ENCODE data around the gene METRNL.

Gene METRNL

DNA sequence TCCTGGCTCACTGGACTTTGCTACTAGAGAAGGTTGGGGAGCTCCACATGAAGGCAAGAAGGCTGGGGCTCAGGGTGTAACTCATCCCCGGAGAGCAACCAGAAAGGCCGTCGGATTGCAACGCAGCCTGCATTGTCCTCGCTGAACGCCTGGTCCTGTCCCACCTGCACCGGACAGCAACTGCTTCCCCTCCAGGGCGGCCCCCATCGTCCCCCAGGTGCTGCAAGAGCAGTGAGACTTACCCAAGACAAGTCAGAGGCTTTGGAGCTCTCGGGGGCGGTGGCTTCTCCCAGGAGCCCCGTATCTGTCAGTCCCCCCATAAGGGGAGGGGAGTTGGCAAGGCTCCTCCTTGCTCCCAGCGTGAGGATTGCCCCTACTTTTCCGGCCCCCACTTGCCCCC, 18.4 kb downstream of the METRNL start:
- H3K4me3 ChIP-seq, result no peak overlapping the region
- H3K9ac ChIP-seq, result no peak overlapping the region
- peaks cover 48% of the 10 kb centered on the region for H3K4me1 ChIP-seq
- H3K9me3 ChIP-seq, result peaks cover 2% of the 10 kb centered on the region; the same call in 1 of the 2 replicates
- peaks cover 38% of the 10 kb centered on the region for H3K36me3 ChIP-seq
- H3K27me3 ChIP-seq, result peaks cover 59% of the 10 kb centered on the region
- H3K27ac ChIP-seq, result no peak overlapping the region
- no peak overlapping the region for H3K4me2 ChIP-seq
- peaks cover 84% of the 10 kb centered on the region for H4K20me1 ChIP-seq
- no peak for TF ChIP-seq Cebpa-rat (IDR thresholded peaks at IDR 0.05)

DNA sequence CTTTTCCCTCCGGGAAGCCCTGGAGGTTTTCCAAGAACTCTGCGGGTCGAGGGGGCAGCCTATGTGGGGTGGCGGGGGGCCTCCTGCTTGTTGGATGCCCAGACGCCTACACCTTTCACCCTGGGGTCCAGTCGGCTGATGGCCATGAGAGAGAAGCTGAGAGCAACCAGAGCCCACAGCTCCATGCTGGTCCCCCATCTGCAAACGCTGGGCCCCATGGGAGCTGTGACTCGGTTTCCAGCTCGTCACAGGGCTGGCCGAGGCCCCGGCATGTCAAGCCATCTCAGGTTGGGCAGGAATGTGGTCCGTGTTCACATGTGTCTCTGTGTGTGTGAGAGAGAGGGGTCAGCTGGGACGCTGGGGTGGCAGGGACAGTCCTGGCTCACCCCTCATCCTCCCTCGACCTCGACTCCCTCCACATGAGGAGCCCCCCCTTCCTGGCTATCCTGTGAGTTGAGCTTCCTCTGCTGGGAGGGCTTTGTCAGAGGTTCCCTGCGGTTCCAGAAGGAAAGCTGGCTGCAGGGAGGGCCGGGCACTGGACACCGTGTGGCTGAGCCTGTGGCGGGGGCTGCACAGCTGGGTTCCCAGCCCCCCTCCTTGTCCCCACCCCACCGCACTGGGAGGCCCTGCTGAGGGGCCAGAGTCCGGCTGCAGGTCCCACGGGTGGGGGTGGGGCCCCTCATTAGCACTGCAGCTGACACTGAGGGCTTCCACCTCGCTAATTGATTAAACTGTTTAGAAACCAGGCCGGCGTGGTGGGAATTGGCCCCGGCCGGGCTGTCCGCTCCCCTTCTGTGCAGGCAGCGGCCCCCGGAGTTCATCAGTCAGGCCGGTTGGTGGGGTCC, 19.1 kb downstream of the METRNL start:
- Histone ChIP-seq H4K20me1 (peaks cover 78% of the 10 kb centered on the region), H3K9ac (no peak overlapping the region), H3K4me1 (peaks cover 53% of the 10 kb centered on the region), H3K27ac (no peak overlapping the region), H3K36me3 (peaks cover 31% of the 10 kb centered on the region), H3K4me2 (peak overlapping the region; percentile 88), H3K27me3 (peaks cover 59% of the 10 kb centered on the region), H3K9me3 (peaks cover 6% of the 10 kb centered on the region; the same call in 1 of the 2 replicates), H3K4me3 (no peak overlapping the region)
- no peak for TF ChIP-seq Cebpa-rat (IDR thresholded peaks at IDR 0.05)

DNA sequence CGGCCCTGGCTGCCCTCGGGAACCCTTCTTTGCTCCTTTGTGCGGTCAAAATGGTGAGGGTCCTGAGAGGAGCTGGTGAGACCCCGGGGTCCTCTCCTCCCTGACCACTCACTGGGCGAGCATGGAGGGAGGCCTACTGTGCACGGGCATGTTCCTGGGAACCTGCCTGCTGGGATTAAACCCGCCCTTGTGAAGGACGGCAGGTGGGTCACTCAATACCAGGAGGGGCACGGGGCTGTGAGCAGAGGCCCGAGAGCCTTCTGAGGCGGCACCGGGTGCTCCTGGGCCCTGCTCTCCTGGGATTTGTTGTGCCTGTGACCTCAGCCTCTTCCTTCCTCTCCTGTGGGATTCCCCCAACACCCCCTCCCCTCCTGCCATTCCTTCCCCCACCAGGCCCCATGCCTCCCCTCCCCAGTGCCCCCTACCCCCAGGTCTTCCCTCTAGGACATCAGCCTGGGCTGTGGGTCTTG, 19.7 kb downstream of the METRNL start:
- peaks cover 71% of the 10 kb centered on the region for H4K20me1 ChIP-seq
- no peak overlapping the region for H3K4me3 ChIP-seq
- peaks cover 59% of the 10 kb centered on the region for H3K27me3 ChIP-seq
- H3K9ac ChIP-seq, result no peak overlapping the region
- no peak for TF ChIP-seq Cebpa-rat (IDR thresholded peaks at IDR 0.05)
- no peak overlapping the region for H3K27ac ChIP-seq
- H3K9me3 ChIP-seq, result peaks cover 6% of the 10 kb centered on the region; the same call in 1 of the 2 replicates
- peaks cover 26% of the 10 kb centered on the region for H3K36me3 ChIP-seq
- peak overlapping the region; percentile 88 for H3K4me2 ChIP-seq
- peaks cover 53% of the 10 kb centered on the region for H3K4me1 ChIP-seq

DNA sequence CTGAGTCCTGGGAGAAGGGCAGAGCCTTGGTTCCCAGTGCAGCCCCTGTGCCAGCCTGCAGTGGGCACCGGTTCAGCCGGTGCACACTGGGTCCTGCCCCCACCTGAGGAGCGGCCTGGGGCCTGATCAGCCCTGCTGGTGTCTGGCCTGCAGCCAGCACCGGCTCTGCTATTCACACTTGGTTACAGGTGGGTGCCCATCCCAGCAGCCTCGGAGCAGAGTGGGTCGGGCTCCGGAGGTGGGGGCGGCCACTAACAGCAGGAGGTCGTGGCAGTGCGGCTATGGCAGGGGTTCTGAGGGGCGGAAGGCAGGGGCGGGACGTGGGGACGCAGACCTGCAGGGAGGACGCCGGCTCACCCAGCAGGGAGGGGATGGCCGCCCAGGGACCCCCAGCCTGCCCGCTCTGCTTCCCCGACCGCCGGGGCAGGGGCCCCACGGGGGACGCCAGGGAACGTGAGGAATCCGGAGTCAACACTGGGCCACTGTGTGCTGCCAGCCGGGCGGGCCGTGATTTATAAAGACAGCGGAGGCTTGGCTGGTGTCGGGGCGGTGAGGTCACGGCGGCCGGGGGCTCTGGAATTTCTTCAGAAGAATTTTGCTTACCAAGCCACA, 20.3 kb downstream of the METRNL start:
- Histone ChIP-seq H3K4me1 (peaks cover 53% of the 10 kb centered on the region), H3K27ac (no peak overlapping the region), H3K27me3 (peaks cover 59% of the 10 kb centered on the region), H3K9ac (no peak overlapping the region), H3K9me3 (peaks cover 6% of the 10 kb centered on the region; the same call in 1 of the 2 replicates), H4K20me1 (peaks cover 67% of the 10 kb centered on the region), H3K36me3 (peaks cover 20% of the 10 kb centered on the region), H3K4me2 (peak overlapping the region; percentile 88), H3K4me3 (peak overlapping the region; percentile 45)
- TF ChIP-seq Cebpa-rat (IDR thresholded peaks at IDR 0.05), result no peak

DNA sequence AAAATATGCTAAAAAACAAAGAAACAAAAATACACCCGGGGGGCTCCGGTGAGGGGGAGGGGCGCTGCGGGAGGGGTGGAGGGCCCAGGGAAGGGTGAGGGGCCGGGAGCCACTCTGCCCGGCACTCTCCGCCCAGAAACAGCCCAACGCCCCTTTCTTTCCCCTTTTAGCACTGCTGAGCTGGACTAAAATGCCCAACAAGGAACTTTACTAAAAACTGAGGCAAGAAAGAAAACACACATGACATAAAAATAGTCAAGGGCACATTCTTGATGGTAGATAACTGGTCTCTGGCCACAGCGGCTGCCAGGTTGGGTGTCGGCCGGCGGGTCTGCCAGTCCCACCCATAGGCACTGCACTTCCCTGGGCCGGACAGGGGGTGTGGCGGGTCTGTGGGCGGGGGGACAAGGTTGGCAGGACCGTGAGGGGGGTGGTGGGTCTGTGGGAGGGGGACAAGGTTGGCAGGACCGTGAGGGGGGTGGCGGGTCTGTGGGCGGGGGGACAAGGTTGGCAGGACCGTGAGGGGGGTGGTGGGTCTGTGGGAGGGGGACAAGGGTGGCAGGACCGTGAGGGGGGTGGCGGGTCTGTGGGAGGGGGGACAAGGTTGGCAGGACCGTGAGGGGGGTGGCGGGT, 20.9 kb downstream of the METRNL start:
- Histone ChIP-seq H4K20me1 (peaks cover 62% of the 10 kb centered on the region), H3K4me1 (peaks cover 59% of the 10 kb centered on the region), H3K4me3 (peak overlapping the region; percentile 45), H3K9ac (no peak overlapping the region), H3K9me3 (peaks cover 6% of the 10 kb centered on the region; the same call in 1 of the 2 replicates), H3K36me3 (peaks cover 13% of the 10 kb centered on the region), H3K27me3 (peaks cover 64% of the 10 kb centered on the region), H3K4me2 (peak overlapping the region; percentile 94), H3K27ac (no peak overlapping the region)
- no peak for TF ChIP-seq Cebpa-rat (IDR thresholded peaks at IDR 0.05)

DNA sequence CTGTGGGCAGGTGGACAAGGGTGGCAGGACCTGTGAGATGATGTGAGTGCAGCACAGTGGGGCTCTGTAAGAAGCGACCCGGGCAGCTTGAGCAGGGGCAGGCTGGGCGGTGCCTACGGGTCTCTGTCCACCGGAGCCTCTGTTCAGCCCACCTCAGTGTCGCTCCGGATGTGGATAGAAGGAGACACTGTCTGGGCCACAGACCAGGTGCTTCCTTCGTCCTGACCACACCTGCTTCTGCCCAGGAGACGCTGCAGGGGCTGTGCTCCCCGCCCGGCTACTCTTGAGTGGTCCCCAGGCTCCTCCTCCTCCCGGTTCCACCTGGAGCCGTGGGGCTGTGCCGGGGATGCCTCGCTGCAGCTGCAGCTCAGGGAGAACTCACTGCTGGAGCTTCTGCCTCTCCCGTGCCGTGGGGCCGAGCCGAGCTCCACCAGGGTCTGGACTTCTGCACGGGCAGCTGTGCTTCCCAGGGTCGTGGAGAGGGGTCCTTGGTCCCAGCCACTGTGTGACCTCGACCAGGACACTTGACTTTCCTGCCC, 21.5 kb downstream of the METRNL start:
- H3K9me3 ChIP-seq, result peaks cover 6% of the 10 kb centered on the region; the same call in 1 of the 2 replicates
- H3K27me3 ChIP-seq, result peaks cover 64% of the 10 kb centered on the region
- H3K4me1 ChIP-seq, result peaks cover 64% of the 10 kb centered on the region
- peaks cover 8% of the 10 kb centered on the region; the same call in 1 of the 2 replicates for H3K36me3 ChIP-seq
- H3K4me3 ChIP-seq, result peak overlapping the region; percentile 42
- no peak for TF ChIP-seq Cebpa-rat (IDR thresholded peaks at IDR 0.05)
- H3K4me2 ChIP-seq, result peak overlapping the region; percentile 94
- H3K27ac ChIP-seq, result no peak overlapping the region
- peaks cover 56% of the 10 kb centered on the region for H4K20me1 ChIP-seq
- H3K9ac ChIP-seq, result no peak overlapping the region

DNA sequence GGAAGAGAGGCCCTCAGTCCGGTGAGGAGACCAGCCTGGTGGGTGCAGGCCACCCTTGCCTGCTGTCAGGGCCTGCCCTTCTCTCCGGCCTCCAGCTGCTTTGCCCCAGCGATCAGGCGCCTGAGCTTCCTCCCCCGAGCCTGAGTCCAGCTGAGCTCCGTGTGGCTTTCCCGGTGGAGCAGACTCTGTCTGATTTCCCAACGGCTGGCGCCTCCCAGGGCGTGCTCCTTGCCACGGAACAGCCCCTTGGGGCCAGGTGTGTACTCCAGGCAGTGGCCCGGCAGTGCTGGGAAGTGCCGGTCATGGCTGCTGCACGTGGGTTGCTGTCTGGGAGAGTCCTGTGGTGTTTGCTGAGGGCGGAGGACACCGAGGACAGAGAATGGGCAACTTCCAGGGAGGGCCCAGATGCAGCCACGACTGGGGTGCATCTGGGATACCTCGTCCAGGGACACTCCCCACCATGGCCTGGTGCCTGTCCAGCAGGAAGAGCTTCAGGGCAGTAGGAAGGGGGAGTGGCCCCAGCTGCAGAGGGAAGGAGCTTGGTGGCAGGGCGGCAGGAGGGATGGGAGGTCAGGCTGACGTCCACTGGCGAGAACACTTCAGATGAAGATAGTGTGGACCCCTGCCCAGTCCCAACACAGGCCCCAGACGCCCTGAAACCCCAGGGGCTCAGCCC, 22.5 kb downstream of the METRNL start:
- Histone ChIP-seq H3K36me3 (no peaks in the 10 kb centered on the region), H3K4me3 (peak overlapping the region; percentile 42; the same call in 1 of the 2 replicates), H3K9ac (no peak overlapping the region), H3K9me3 (peaks cover 6% of the 10 kb centered on the region; the same call in 1 of the 2 replicates), H3K27me3 (peaks cover 60% of the 10 kb centered on the region), H4K20me1 (peaks cover 45% of the 10 kb centered on the region), H3K27ac (no peak overlapping the region), H3K4me2 (peak overlapping the region; percentile 94), H3K4me1 (peaks cover 74% of the 10 kb centered on the region)
- TF ChIP-seq Cebpa-rat (IDR thresholded peaks at IDR 0.05), result no peak

DNA sequence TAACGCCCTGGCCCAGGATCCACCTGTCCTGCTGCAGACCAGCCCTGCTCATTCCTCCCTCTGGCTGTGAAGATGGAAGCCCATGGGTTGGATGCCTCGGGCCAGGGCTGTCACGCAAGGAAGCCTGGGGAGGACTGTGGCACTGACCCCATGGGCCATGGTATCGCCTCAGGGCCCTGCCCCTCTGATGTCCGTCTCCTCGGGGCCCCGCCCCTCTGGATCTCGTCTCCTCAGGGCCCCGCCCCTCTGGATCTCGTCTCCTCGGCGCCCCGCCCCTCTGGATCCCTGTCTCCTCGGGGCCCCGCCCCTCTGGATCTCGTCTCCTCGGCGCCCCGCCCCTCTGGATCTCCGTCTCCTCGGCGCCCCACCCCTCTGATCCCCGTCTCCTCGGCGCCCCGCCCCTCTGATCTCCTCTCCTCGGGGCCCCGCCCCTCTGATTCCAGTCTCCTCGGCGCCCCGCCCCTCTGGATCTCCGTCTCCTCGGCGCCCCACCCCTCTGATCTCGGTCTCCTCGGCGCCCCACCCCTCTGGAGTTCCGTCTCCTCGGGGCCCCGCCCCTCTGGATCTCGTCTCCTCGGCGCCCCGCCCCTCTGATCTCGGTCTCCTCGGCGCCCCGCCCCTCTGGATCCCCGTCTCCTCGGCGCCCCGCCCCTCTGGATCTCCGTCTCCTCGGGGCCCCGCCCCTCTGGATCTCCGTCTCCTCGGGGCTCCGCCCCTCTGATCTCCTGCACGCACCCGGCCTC, 24.0 kb downstream of the METRNL start:
- peaks cover 75% of the 10 kb centered on the region for H3K4me1 ChIP-seq

More for the DNA sequence above, 24.0 kb downstream of the METRNL start:
- H3K27me3 ChIP-seq, result peaks cover 48% of the 10 kb centered on the region
- peak overlapping the region; percentile 94 for H3K4me2 ChIP-seq
- H3K36me3 ChIP-seq, result no peaks in the 10 kb centered on the region
- H3K9ac ChIP-seq, result no peak overlapping the region
- TF ChIP-seq Cebpa-rat (IDR thresholded peaks at IDR 0.05), result no peak
- H4K20me1 ChIP-seq, result peaks cover 33% of the 10 kb centered on the region
- H3K9me3 ChIP-seq, result peaks cover 7% of the 10 kb centered on the region
- H3K27ac ChIP-seq, result no peak overlapping the region
- H3K4me3 ChIP-seq, result no peak overlapping the region
